OCI-LY1 (cell line): ENCODE measurements around the gene P4HA2.

Experiments
- CTCF ChIP-seq: fragments of 200-600 bp; sonication (generic), shearing (Covaris generic); IDR thresholded peaks from 2 replicates; pipeline ENCODE4 v1.5.1; 2017; ENCODE audit warnings: mild to moderate bottlenecking, antibody characterized with exemption, low read length, moderate library complexity, mixed read lengths
- EZH2 ChIP-seq: fragments of 200-600 bp; sonication (generic), shearing (Covaris generic); IDR thresholded peaks from 2 replicates; pipeline ENCODE4 v1.8.0; 2017; ENCODE audit warnings: borderline replicate concordance, mixed run types, mild to moderate bottlenecking, antibody characterized with exemption, low read length, moderate library complexity, mixed read lengths

- TF ChIP-seq EZH2 (no peak), CTCF (no peak)
Measured at GRCh38 chr5:132206782-132207181, 20.9 kb downstream of the P4HA2 start.
